IMR-90 (cell line): ENCODE results near the gene GPR75. TPM values are rescaled to one million over a fixed set of nuclear protein-coding genes. Genes with fewer than 3 reads are reported as not detected.
A peak's percentile ranks its signal among the peaks of the same experiment; 100 is the strongest.

Experiments
- ATAC-seq: fragments of 200-7000 bp; cut with Tn5 transposase; 2 replicates; pipeline ENCODE4 v1.9.1; 2020; ENCODE audit warnings: low read depth, mild to moderate bottlenecking, moderate library complexity
- BruUV-seq: library from RNA; stranded (reverse); fragments of 400-500 nt; replicated peaks from 2 replicates; lab custom pipeline; 2021; lab: Mats Ljungman, UMichigan
- CTCF ChIA-PET: fragments of 300-600 bp; formaldehyde crosslinking; extraction: SDS; loops from one replicate; lab custom pipeline; 2021; ENCODE audit warnings: antibody characterized with exemption; lab: Yijun Ruan, JAX
- POLR2A ChIA-PET: fragments of 300-600 bp; sonication (Branson Sonifier 250); formaldehyde crosslinking; loops from one replicate; lab custom pipeline; 2022; ENCODE audit warnings: antibody characterized with exemption; ENCODE audit not compliant: unreplicated experiment; lab: Charles Lee
- DNase-seq: peaks from one replicate; pipeline ENCODE4 v3.0.0; 2013
- H2AFZ ChIP-seq: replicated peaks from 2 replicates; pipeline ENCODE3; 2013; ENCODE audit warnings: low read length, mild to moderate bottlenecking; ENCODE audit not compliant: poor library complexity
- H2AK5ac ChIP-seq: 2 replicates; pipeline ENCODE4 v1.6.1; 2013; ENCODE audit warnings: low read depth, low read length, inconsistent platforms
- H2AK9ac ChIP-seq: replicated peaks from 2 replicates; pipeline ENCODE3; 2013; ENCODE audit warnings: mild to moderate bottlenecking, low read depth, low read length, moderate library complexity; ENCODE audit not compliant: poor library complexity
- H2BK120ac ChIP-seq: 2 replicates; pipeline ENCODE4 v1.6.1; 2013; ENCODE audit warnings: low read depth, low read length, inconsistent platforms
- H2BK15ac ChIP-seq: 3 replicates; pipeline ENCODE4 v1.6.1; 2013; ENCODE audit warnings: low read depth, low read length, inconsistent platforms
- H2BK20ac ChIP-seq: 2 replicates; pipeline ENCODE4 v1.6.1; 2013; ENCODE audit warnings: low read depth, mild to moderate bottlenecking, inconsistent platforms, low read length, moderate library complexity
- H2BK5ac ChIP-seq: 2 replicates; pipeline ENCODE4 v1.6.1; 2013; ENCODE audit warnings: mild to moderate bottlenecking, low read depth, low read length, inconsistent platforms; ENCODE audit not compliant: poor library complexity, severe bottlenecking
- H3K14ac ChIP-seq: replicated peaks from 2 replicates; pipeline ENCODE4 v1.6.1; 2013; ENCODE audit warnings: low read depth, low read length, inconsistent platforms
- H3K18ac ChIP-seq: 2 replicates; pipeline ENCODE4 v1.6.1; 2013; ENCODE audit warnings: low read depth, low read length, control low read depth
- H3K23ac ChIP-seq: 2 replicates; pipeline ENCODE4 v1.6.1; 2013; ENCODE audit warnings: low read depth, low read length, inconsistent platforms
- H3K27ac ChIP-seq: 2 replicates; pipeline ENCODE4 v1.5.1; 2013; ENCODE audit warnings: mild to moderate bottlenecking, control low read depth, low read length; ENCODE audit not compliant: insufficient read depth
- H3K27me3 ChIP-seq: 2 replicates; pipeline ENCODE4 v1.6.1; 2013; ENCODE audit warnings: low read length; ENCODE audit not compliant: control insufficient read depth, insufficient read depth
- H3K36me3 ChIP-seq: 2 replicates; pipeline ENCODE4 v1.6.1; 2013; ENCODE audit warnings: low read length, mixed read lengths; ENCODE audit not compliant: control insufficient read depth, insufficient read depth
- H3K4ac ChIP-seq: 2 replicates; pipeline ENCODE4 v1.6.1; 2013; ENCODE audit warnings: low read depth, low read length, inconsistent platforms
- H3K4me1 ChIP-seq: 2 replicates; pipeline ENCODE4 v1.6.1; 2013; ENCODE audit warnings: low read length, mixed read lengths; ENCODE audit not compliant: control insufficient read depth, insufficient read depth
- H3K4me2 ChIP-seq: 2 replicates; pipeline ENCODE4 v1.6.1; 2013; ENCODE audit warnings: low read depth, mild to moderate bottlenecking, control low read depth, low read length, moderate library complexity
- H3K4me3 ChIP-seq: 2 replicates; pipeline ENCODE4 v1.5.1; 2013; ENCODE audit warnings: low read depth, mild to moderate bottlenecking, control low read depth, low read length, moderate library complexity; ENCODE audit not compliant: insufficient read depth
- H3K56ac ChIP-seq: 2 replicates; pipeline ENCODE4 v1.6.1; 2013; ENCODE audit warnings: low read length, inconsistent platforms; ENCODE audit not compliant: insufficient read depth; ENCODE audit errors: extremely low read depth
- H3K79me1 ChIP-seq, 2 experiments: 2 replicates each; pipeline ENCODE4 v1.6.1; 2013; ENCODE audit warnings: low read length in 2 of 2, inconsistent platforms in 1 of 2, low read depth in 1 of 2
- H3K9ac ChIP-seq: 2 replicates; pipeline ENCODE4 v1.6.1; 2013; ENCODE audit warnings: low read depth, low read length, control low read depth
- H3K9me1 ChIP-seq: 2 replicates; pipeline ENCODE4 v1.6.1; 2013; ENCODE audit warnings: low read length, inconsistent platforms; ENCODE audit not compliant: insufficient read depth
- H3K9me3 ChIP-seq: 2 replicates; pipeline ENCODE4 v1.6.1; 2013; ENCODE audit warnings: low read length; ENCODE audit not compliant: control insufficient read depth, insufficient read depth
- H4K20me1 ChIP-seq: 2 replicates; pipeline ENCODE4 v1.6.1; 2013; ENCODE audit warnings: low read length, inconsistent platforms; ENCODE audit not compliant: insufficient read depth
- H4K5ac ChIP-seq: 2 replicates; pipeline ENCODE4 v1.6.1; 2013; ENCODE audit warnings: mild to moderate bottlenecking, low read depth, low read length, control low read depth
- H4K8ac ChIP-seq, 2 experiments: 2 replicates each; pipeline ENCODE4 v1.6.1; 2013; ENCODE audit warnings: low read depth in 2 of 2, low read length in 2 of 2, control low read depth in 1 of 2, inconsistent platforms in 1 of 2
- H4K91ac ChIP-seq: 2 replicates; pipeline ENCODE4 v1.6.1; 2013; ENCODE audit warnings: low read depth, low read length, inconsistent platforms; ENCODE audit not compliant: insufficient read depth
- BHLHE40 ChIP-seq: fragments of 150-350 bp; IDR thresholded peaks from 2 replicates; pipeline ENCODE4 v1.6.1; 2016; ENCODE audit warnings: mild to moderate bottlenecking, low read depth, low read length
- CEBPB ChIP-seq: IDR thresholded peaks from 2 replicates; pipeline ENCODE4 v1.6.1; 2012; ENCODE audit warnings: low read depth, low read length, improper control_type of control experiment
- CHD1 ChIP-seq: IDR thresholded peaks from 2 replicates; pipeline ENCODE4 v1.6.1; 2012; ENCODE audit warnings: low read depth, low read length, improper control_type of control experiment
- CTCF ChIP-seq: conservative IDR thresholded peaks from 2 replicates; pipeline ENCODE4 v1.5.1; 2012; ENCODE audit warnings: mild to moderate bottlenecking, low read depth, low read length, improper control_type of control experiment
- ELK1 ChIP-seq: fragments of 150-350 bp; IDR thresholded peaks from 2 replicates; pipeline ENCODE4 v1.6.1; 2016; ENCODE audit warnings: low read depth, mild to moderate bottlenecking, low read length, moderate library complexity, borderline replicate concordance
- FOS ChIP-seq: fragments of 150-350 bp; IDR thresholded peaks from 2 replicates; pipeline ENCODE4 v1.6.1; 2016; ENCODE audit warnings: low read depth, low read length
- MAFK ChIP-seq: IDR thresholded peaks from 2 replicates; pipeline ENCODE4 v1.6.1; 2012; ENCODE audit warnings: low read depth, low read length, improper control_type of control experiment
- MAZ ChIP-seq: IDR thresholded peaks from 2 replicates; pipeline ENCODE4 v1.6.1; 2012; ENCODE audit warnings: low read depth, mild to moderate bottlenecking, low read length, improper control_type of control experiment, moderate library complexity, borderline replicate concordance
- NFE2L2 ChIP-seq: fragments of 150-350 bp; IDR thresholded peaks from 2 replicates; pipeline ENCODE4 v1.6.1; 2016; ENCODE audit warnings: low read depth, mild to moderate bottlenecking, low read length
- POLR2A ChIP-seq: IDR thresholded peaks from 2 replicates; pipeline ENCODE4 v1.6.1; 2012; ENCODE audit warnings: mild to moderate bottlenecking, low read depth, low read length
- RAD21 ChIP-seq: IDR thresholded peaks from 2 replicates; pipeline ENCODE4 v1.6.1; 2012; ENCODE audit warnings: low read length, improper control_type of control experiment
- RCOR1 ChIP-seq: IDR thresholded peaks from 2 replicates; pipeline ENCODE4 v1.6.1; 2012; ENCODE audit warnings: mild to moderate bottlenecking, low read length, improper control_type of control experiment; ENCODE audit not compliant: insufficient replicate concordance
- RFX5 ChIP-seq: IDR thresholded peaks from 2 replicates; pipeline ENCODE4 v1.8.0; 2012; ENCODE audit warnings: low read depth, mild to moderate bottlenecking, low read length, moderate library complexity
- USF2 ChIP-seq: fragments of 150-350 bp; IDR thresholded peaks from 2 replicates; pipeline ENCODE4 v1.6.1; 2017; ENCODE audit warnings: mild to moderate bottlenecking, antibody characterized with exemption, low read length, low read depth
- WGBS, 2 experiments: methylation state at CpG; one replicate each; pipeline versions ENCODE4 v1.1.5 to v1.1.7; 2013; ENCODE audit warnings: missing lambda C conversion rate in 2 of 2; ENCODE audit not compliant: insufficient read length in 1 of 2; ENCODE audit errors: extremely low coverage in 2 of 2; 5-methylcytosine and 5-hydroxymethylcytosine counted together
- dilution Hi-C: fragments of 300-500 bp; cut with HindIII; formaldehyde crosslinking; loops from one replicate; pipeline ENCODE4 v1.14.3; 2018; ENCODE audit warnings: low sequenced_read_pairs; ENCODE audit not compliant: unreplicated experiment
- in situ Hi-C: fragments of 300-500 bp; cut with MboI; formaldehyde crosslinking; loops from 3 replicates; pipeline ENCODE4 v1.14.3; 2019; ENCODE audit warnings: low sequenced_read_pairs, inconsistent platforms, mixed read lengths
- intact Hi-C: fragments of 100-400 bp; cut with micrococcal nuclease; formaldehyde crosslinking; loops from 2 replicates; pipeline ENCODE4 v1.10.0; 2022
- polyA plus RNA-seq, 3 experiments: library from polyadenylated mRNA; depleted of rRNA; stranded (reverse); fragments of >200 nt; gene quantifications; 2 replicates each; pipeline ENCODE4 v1.2.3, GENCODE V29; 2012; ENCODE audit warnings: low replicate concordance in 1 of 3
- total RNA-seq: library from RNA; depleted of rRNA; stranded (reverse); fragments of >200 nt; gene quantifications from 2 replicates; pipeline ENCODE4 v1.2.3, GENCODE V29; 2012

The GPR75 gene
- total and polyA plus RNA-seq, 2 of the 4 experiments (the other 2 are of a cell fraction) = 1.4 to 2.1 TPM

GRCh38 chr2:53826587-53827397 is 33.0 kb downstream of the GPR75 start:
- CTCF ChIA-PET = no interaction called here
- dilution Hi-C loops = no loop called here

More at GRCh38 chr2:53826587-53827397, 33.0 kb downstream of the GPR75 start:
- POLR2A ChIA-PET = no interaction called here
- H3K4ac ChIP-seq = no peak overlapping the region
- DNase-seq (peak; percentile 29), ATAC-seq (peak; percentile 68)
- H4K91ac ChIP-seq = no peak overlapping the region
- H3K14ac ChIP-seq = no peak overlapping the region
- no peak overlapping the region for H3K23ac ChIP-seq
- WGBS, 2 experiments = no CpG with 5 or more reads among the region's 3 CpGs
- H3K18ac ChIP-seq = no peak overlapping the region
- H2AK5ac ChIP-seq = no peak overlapping the region
- H3K36me3 ChIP-seq = peaks cover 3% of the 10 kb centered on the region; the same call in 1 of the 2 replicates
- no peak overlapping the region; the same call in 1 of the 2 replicates for H3K27ac ChIP-seq
- no peak overlapping the region for H2AFZ ChIP-seq
- 0 out of 2 replicates have a peak, but pooled peaks cover 5% of the 10 kb centered on the region for H3K4me1 ChIP-seq
- H3K9ac ChIP-seq = no peak overlapping the region
- H3K27me3 ChIP-seq = no peaks in the 10 kb centered on the region
- H3K56ac ChIP-seq = no peak overlapping the region
- intact Hi-C loops (no loop called here), in situ Hi-C loops (no loop called here)
- peaks cover 0 to 4% of the 10 kb centered on the region in 2 experiments; a peak in 1 of 4 replicates for H3K79me1 ChIP-seq
- H4K5ac ChIP-seq = no peak overlapping the region
- BruUV-seq = no TSS peak
- H2BK20ac ChIP-seq = no peak overlapping the region
- no peaks in the 10 kb centered on the region for H4K20me1 ChIP-seq
- H3K9me1 ChIP-seq = no peaks in the 10 kb centered on the region
- TF ChIP-seq RFX5 (no peak), MAZ (no peak), CEBPB (no peak), RCOR1 (no peak), NFE2L2 (no peak), POLR2A (no peak), FOS (no peak), USF2 (no peak), CHD1 (no peak), ELK1 (no peak), MAFK (no peak), BHLHE40 (no peak), CTCF (no peak), RAD21 (no peak)
- H3K4me3 ChIP-seq = no peak overlapping the region
- peak overlapping the region; percentile 31; the same call in 1 of the 2 replicates for H3K4me2 ChIP-seq
- no peak overlapping the region for H4K8ac ChIP-seq
- no peak overlapping the region for H2AK9ac ChIP-seq
- H2BK15ac ChIP-seq = no peak overlapping the region
- no peak overlapping the region for H2BK5ac ChIP-seq
- no peak overlapping the region for H2BK120ac ChIP-seq
- H3K9me3 ChIP-seq = no peaks in the 10 kb centered on the region
